IMR-90 (cell line): ENCODE data around the gene WIPF1. TPM values are rescaled to one million over a fixed set of nuclear protein-coding genes. Genes with fewer than 3 reads are reported as not detected.

Experiments
- ATAC-seq: fragments of 200-7000 bp; cut with Tn5 transposase; 2 replicates; pipeline ENCODE4 v1.9.1; 2020; ENCODE audit warnings: low read depth, mild to moderate bottlenecking, moderate library complexity
- BruUV-seq: library from RNA; stranded (reverse); fragments of 400-500 nt; replicated peaks from 2 replicates; lab custom pipeline; 2021; lab: Mats Ljungman, UMichigan
- CTCF ChIA-PET: fragments of 300-600 bp; formaldehyde crosslinking; extraction: SDS; loops from one replicate; lab custom pipeline; 2021; ENCODE audit warnings: antibody characterized with exemption; lab: Yijun Ruan, JAX
- POLR2A ChIA-PET: fragments of 300-600 bp; sonication (Branson Sonifier 250); formaldehyde crosslinking; loops from one replicate; lab custom pipeline; 2022; ENCODE audit warnings: antibody characterized with exemption; ENCODE audit not compliant: unreplicated experiment; lab: Charles Lee
- DNase-seq: peaks from one replicate; pipeline ENCODE4 v3.0.0; 2013
- H2AFZ ChIP-seq: replicated peaks from 2 replicates; pipeline ENCODE3; 2013; ENCODE audit warnings: low read length, mild to moderate bottlenecking; ENCODE audit not compliant: poor library complexity
- H2AK5ac ChIP-seq: 2 replicates; pipeline ENCODE4 v1.6.1; 2013; ENCODE audit warnings: low read depth, low read length, inconsistent platforms
- H2AK9ac ChIP-seq: replicated peaks from 2 replicates; pipeline ENCODE3; 2013; ENCODE audit warnings: mild to moderate bottlenecking, low read depth, low read length, moderate library complexity; ENCODE audit not compliant: poor library complexity
- H2BK120ac ChIP-seq: 2 replicates; pipeline ENCODE4 v1.6.1; 2013; ENCODE audit warnings: low read depth, low read length, inconsistent platforms
- H2BK15ac ChIP-seq: 3 replicates; pipeline ENCODE4 v1.6.1; 2013; ENCODE audit warnings: low read depth, low read length, inconsistent platforms
- H2BK20ac ChIP-seq: 2 replicates; pipeline ENCODE4 v1.6.1; 2013; ENCODE audit warnings: low read depth, mild to moderate bottlenecking, inconsistent platforms, low read length, moderate library complexity
- H2BK5ac ChIP-seq: 2 replicates; pipeline ENCODE4 v1.6.1; 2013; ENCODE audit warnings: mild to moderate bottlenecking, low read depth, low read length, inconsistent platforms; ENCODE audit not compliant: poor library complexity, severe bottlenecking
- H3K14ac ChIP-seq: replicated peaks from 2 replicates; pipeline ENCODE4 v1.6.1; 2013; ENCODE audit warnings: low read depth, low read length, inconsistent platforms
- H3K18ac ChIP-seq: 2 replicates; pipeline ENCODE4 v1.6.1; 2013; ENCODE audit warnings: low read depth, low read length, control low read depth
- H3K23ac ChIP-seq: 2 replicates; pipeline ENCODE4 v1.6.1; 2013; ENCODE audit warnings: low read depth, low read length, inconsistent platforms
- H3K27ac ChIP-seq: 2 replicates; pipeline ENCODE4 v1.5.1; 2013; ENCODE audit warnings: mild to moderate bottlenecking, control low read depth, low read length; ENCODE audit not compliant: insufficient read depth
- H3K27me3 ChIP-seq: 2 replicates; pipeline ENCODE4 v1.6.1; 2013; ENCODE audit warnings: low read length; ENCODE audit not compliant: control insufficient read depth, insufficient read depth
- H3K36me3 ChIP-seq: 2 replicates; pipeline ENCODE4 v1.6.1; 2013; ENCODE audit warnings: low read length, mixed read lengths; ENCODE audit not compliant: control insufficient read depth, insufficient read depth
- H3K4ac ChIP-seq: 2 replicates; pipeline ENCODE4 v1.6.1; 2013; ENCODE audit warnings: low read depth, low read length, inconsistent platforms
- H3K4me1 ChIP-seq: 2 replicates; pipeline ENCODE4 v1.6.1; 2013; ENCODE audit warnings: low read length, mixed read lengths; ENCODE audit not compliant: control insufficient read depth, insufficient read depth
- H3K4me2 ChIP-seq: 2 replicates; pipeline ENCODE4 v1.6.1; 2013; ENCODE audit warnings: low read depth, mild to moderate bottlenecking, control low read depth, low read length, moderate library complexity
- H3K4me3 ChIP-seq: 2 replicates; pipeline ENCODE4 v1.5.1; 2013; ENCODE audit warnings: low read depth, mild to moderate bottlenecking, control low read depth, low read length, moderate library complexity; ENCODE audit not compliant: insufficient read depth
- H3K56ac ChIP-seq: 2 replicates; pipeline ENCODE4 v1.6.1; 2013; ENCODE audit warnings: low read length, inconsistent platforms; ENCODE audit not compliant: insufficient read depth; ENCODE audit errors: extremely low read depth
- H3K79me1 ChIP-seq, 2 experiments: 2 replicates each; pipeline ENCODE4 v1.6.1; 2013; ENCODE audit warnings: low read length in 2 of 2, inconsistent platforms in 1 of 2, low read depth in 1 of 2
- H3K9ac ChIP-seq: 2 replicates; pipeline ENCODE4 v1.6.1; 2013; ENCODE audit warnings: low read depth, low read length, control low read depth
- H3K9me1 ChIP-seq: 2 replicates; pipeline ENCODE4 v1.6.1; 2013; ENCODE audit warnings: low read length, inconsistent platforms; ENCODE audit not compliant: insufficient read depth
- H3K9me3 ChIP-seq: 2 replicates; pipeline ENCODE4 v1.6.1; 2013; ENCODE audit warnings: low read length; ENCODE audit not compliant: control insufficient read depth, insufficient read depth
- H4K20me1 ChIP-seq: 2 replicates; pipeline ENCODE4 v1.6.1; 2013; ENCODE audit warnings: low read length, inconsistent platforms; ENCODE audit not compliant: insufficient read depth
- H4K5ac ChIP-seq: 2 replicates; pipeline ENCODE4 v1.6.1; 2013; ENCODE audit warnings: mild to moderate bottlenecking, low read depth, low read length, control low read depth
- H4K8ac ChIP-seq, 2 experiments: 2 replicates each; pipeline ENCODE4 v1.6.1; 2013; ENCODE audit warnings: low read depth in 2 of 2, low read length in 2 of 2, control low read depth in 1 of 2, inconsistent platforms in 1 of 2
- H4K91ac ChIP-seq: 2 replicates; pipeline ENCODE4 v1.6.1; 2013; ENCODE audit warnings: low read depth, low read length, inconsistent platforms; ENCODE audit not compliant: insufficient read depth
- BHLHE40 ChIP-seq: fragments of 150-350 bp; IDR thresholded peaks from 2 replicates; pipeline ENCODE4 v1.6.1; 2016; ENCODE audit warnings: mild to moderate bottlenecking, low read depth, low read length
- CEBPB ChIP-seq: IDR thresholded peaks from 2 replicates; pipeline ENCODE4 v1.6.1; 2012; ENCODE audit warnings: low read depth, low read length, improper control_type of control experiment
- CHD1 ChIP-seq: IDR thresholded peaks from 2 replicates; pipeline ENCODE4 v1.6.1; 2012; ENCODE audit warnings: low read depth, low read length, improper control_type of control experiment
- FOS ChIP-seq: fragments of 150-350 bp; IDR thresholded peaks from 2 replicates; pipeline ENCODE4 v1.6.1; 2016; ENCODE audit warnings: low read depth, low read length
- MAFK ChIP-seq: IDR thresholded peaks from 2 replicates; pipeline ENCODE4 v1.6.1; 2012; ENCODE audit warnings: low read depth, low read length, improper control_type of control experiment
- MAZ ChIP-seq: IDR thresholded peaks from 2 replicates; pipeline ENCODE4 v1.6.1; 2012; ENCODE audit warnings: low read depth, mild to moderate bottlenecking, low read length, improper control_type of control experiment, moderate library complexity, borderline replicate concordance
- MXI1 ChIP-seq: IDR thresholded peaks from 2 replicates; pipeline ENCODE4 v1.6.1; 2012; ENCODE audit warnings: low read depth, mild to moderate bottlenecking, low read length, moderate library complexity, borderline replicate concordance
- NFE2L2 ChIP-seq: fragments of 150-350 bp; IDR thresholded peaks from 2 replicates; pipeline ENCODE4 v1.6.1; 2016; ENCODE audit warnings: low read depth, mild to moderate bottlenecking, low read length
- POLR2A ChIP-seq: IDR thresholded peaks from 2 replicates; pipeline ENCODE4 v1.6.1; 2012; ENCODE audit warnings: mild to moderate bottlenecking, low read depth, low read length
- RAD21 ChIP-seq: IDR thresholded peaks from 2 replicates; pipeline ENCODE4 v1.6.1; 2012; ENCODE audit warnings: low read length, improper control_type of control experiment
- RCOR1 ChIP-seq: IDR thresholded peaks from 2 replicates; pipeline ENCODE4 v1.6.1; 2012; ENCODE audit warnings: mild to moderate bottlenecking, low read length, improper control_type of control experiment; ENCODE audit not compliant: insufficient replicate concordance
- RFX5 ChIP-seq: IDR thresholded peaks from 2 replicates; pipeline ENCODE4 v1.8.0; 2012; ENCODE audit warnings: low read depth, mild to moderate bottlenecking, low read length, moderate library complexity
- SMC3 ChIP-seq: fragments of 150-350 bp; IDR thresholded peaks from 2 replicates; pipeline ENCODE4 v1.6.1; 2016; ENCODE audit warnings: low read depth, mild to moderate bottlenecking, antibody characterized with exemption, low read length, moderate library complexity
- WGBS, 2 experiments: methylation state at CpG; one replicate each; pipeline versions ENCODE4 v1.1.5 to v1.1.7; 2013; ENCODE audit warnings: missing lambda C conversion rate in 2 of 2; ENCODE audit not compliant: insufficient read length in 1 of 2; ENCODE audit errors: extremely low coverage in 2 of 2; 5-methylcytosine and 5-hydroxymethylcytosine counted together
- dilution Hi-C: fragments of 300-500 bp; cut with HindIII; formaldehyde crosslinking; loops from one replicate; pipeline ENCODE4 v1.14.3; 2018; ENCODE audit warnings: low sequenced_read_pairs; ENCODE audit not compliant: unreplicated experiment
- in situ Hi-C: fragments of 300-500 bp; cut with MboI; formaldehyde crosslinking; loops from 3 replicates; pipeline ENCODE4 v1.14.3; 2019; ENCODE audit warnings: low sequenced_read_pairs, inconsistent platforms, mixed read lengths
- intact Hi-C: fragments of 100-400 bp; cut with micrococcal nuclease; formaldehyde crosslinking; loops from 2 replicates; pipeline ENCODE4 v1.10.0; 2022
- polyA plus RNA-seq, 3 experiments: library from polyadenylated mRNA; depleted of rRNA; stranded (reverse); fragments of >200 nt; gene quantifications; 2 replicates each; pipeline ENCODE4 v1.2.3, GENCODE V29; 2012; ENCODE audit warnings: low replicate concordance in 1 of 3
- total RNA-seq: library from RNA; depleted of rRNA; stranded (reverse); fragments of >200 nt; gene quantifications from 2 replicates; pipeline ENCODE4 v1.2.3, GENCODE V29; 2012
- TF ChIP-seq, protein P1 (sequence below): conservative IDR thresholded peaks from 2 replicates; pipeline ENCODE4 v1.5.1; 2012; ENCODE audit warnings: mild to moderate bottlenecking, low read depth, low read length, improper control_type of control experiment
- TF ChIP-seq, protein P2 (sequence below): fragments of 150-350 bp; IDR thresholded peaks from 2 replicates; pipeline ENCODE4 v1.6.1; 2016; ENCODE audit warnings: low read depth, mild to moderate bottlenecking, low read length, moderate library complexity, borderline replicate concordance
- TF ChIP-seq, protein P3 (sequence below): fragments of 150-350 bp; IDR thresholded peaks from 2 replicates; pipeline ENCODE4 v1.6.1; 2017; ENCODE audit warnings: mild to moderate bottlenecking, antibody characterized with exemption, low read length, low read depth

Gene WIPF1
- total and polyA plus RNA-seq, 2 of the 4 experiments (the other 2 are of a cell fraction) = 2.7 to 13.5 TPM

DNA sequence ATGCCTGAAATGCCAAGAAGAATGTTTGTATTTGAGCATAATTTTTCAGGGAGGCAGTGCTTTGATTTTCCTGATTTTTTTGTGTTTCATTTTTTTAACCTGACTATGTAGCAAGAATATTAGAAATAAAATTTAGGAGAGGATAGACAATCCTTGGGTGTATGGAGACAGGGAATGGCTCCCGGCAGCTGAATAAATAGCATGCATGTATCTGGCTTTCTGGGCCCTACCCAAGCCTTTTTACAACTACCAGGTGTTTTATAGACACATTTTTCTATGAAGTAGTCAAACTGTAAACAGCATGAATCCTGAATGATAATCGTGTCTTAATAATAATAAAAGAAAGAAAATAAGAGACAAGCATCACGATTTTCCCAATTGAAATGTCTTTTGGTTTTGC lies 52.4 kb downstream of the WIPF1 start:
- Histone ChIP-seq H3K9me3 (no peaks in the 10 kb centered on the region), H3K23ac (no peak overlapping the region), H2BK5ac (no peak overlapping the region), H2BK15ac (no peak overlapping the region), H3K4me3 (no peak overlapping the region), H3K4me1 (no peaks in the 10 kb centered on the region), H3K27me3 (peaks cover 8% of the 10 kb centered on the region), H2AK9ac (no peak overlapping the region), H3K36me3 (no peaks in the 10 kb centered on the region), H3K4ac (no peak overlapping the region), H2BK20ac (no peak overlapping the region), H3K27ac (no peak overlapping the region), H3K9ac (no peak overlapping the region), H3K56ac (no peak overlapping the region), H3K14ac (no peak overlapping the region), H4K91ac (no peak overlapping the region), H3K4me2 (no peak overlapping the region), H4K20me1 (no peaks in the 10 kb centered on the region), H3K9me1 (no peaks in the 10 kb centered on the region), H3K79me1 (no peaks in the 10 kb centered on the region), H3K18ac (no peak overlapping the region), H2AK5ac (no peak overlapping the region), H4K5ac (no peak overlapping the region), H2BK120ac (no peak overlapping the region), H2AFZ (no peak overlapping the region), H4K8ac (no peak overlapping the region)
- intact Hi-C loops = no loop called here
- no TSS peak for BruUV-seq
- TF ChIP-seq, protein P1, sequence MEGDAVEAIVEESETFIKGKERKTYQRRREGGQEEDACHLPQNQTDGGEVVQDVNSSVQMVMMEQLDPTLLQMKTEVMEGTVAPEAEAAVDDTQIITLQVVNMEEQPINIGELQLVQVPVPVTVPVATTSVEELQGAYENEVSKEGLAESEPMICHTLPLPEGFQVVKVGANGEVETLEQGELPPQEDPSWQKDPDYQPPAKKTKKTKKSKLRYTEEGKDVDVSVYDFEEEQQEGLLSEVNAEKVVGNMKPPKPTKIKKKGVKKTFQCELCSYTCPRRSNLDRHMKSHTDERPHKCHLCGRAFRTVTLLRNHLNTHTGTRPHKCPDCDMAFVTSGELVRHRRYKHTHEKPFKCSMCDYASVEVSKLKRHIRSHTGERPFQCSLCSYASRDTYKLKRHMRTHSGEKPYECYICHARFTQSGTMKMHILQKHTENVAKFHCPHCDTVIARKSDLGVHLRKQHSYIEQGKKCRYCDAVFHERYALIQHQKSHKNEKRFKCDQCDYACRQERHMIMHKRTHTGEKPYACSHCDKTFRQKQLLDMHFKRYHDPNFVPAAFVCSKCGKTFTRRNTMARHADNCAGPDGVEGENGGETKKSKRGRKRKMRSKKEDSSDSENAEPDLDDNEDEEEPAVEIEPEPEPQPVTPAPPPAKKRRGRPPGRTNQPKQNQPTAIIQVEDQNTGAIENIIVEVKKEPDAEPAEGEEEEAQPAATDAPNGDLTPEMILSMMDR = no peak
- no peak for TF ChIP-seq RAD21
- no peak for TF ChIP-seq SMC3
- no peak for TF ChIP-seq RFX5
- TF ChIP-seq FOS = no peak
- no peak for TF ChIP-seq BHLHE40
- no peak for TF ChIP-seq NFE2L2
- no peak for TF ChIP-seq POLR2A
- TF ChIP-seq MAZ = no peak
- TF ChIP-seq CHD1 = no peak
- TF ChIP-seq, protein P2, sequence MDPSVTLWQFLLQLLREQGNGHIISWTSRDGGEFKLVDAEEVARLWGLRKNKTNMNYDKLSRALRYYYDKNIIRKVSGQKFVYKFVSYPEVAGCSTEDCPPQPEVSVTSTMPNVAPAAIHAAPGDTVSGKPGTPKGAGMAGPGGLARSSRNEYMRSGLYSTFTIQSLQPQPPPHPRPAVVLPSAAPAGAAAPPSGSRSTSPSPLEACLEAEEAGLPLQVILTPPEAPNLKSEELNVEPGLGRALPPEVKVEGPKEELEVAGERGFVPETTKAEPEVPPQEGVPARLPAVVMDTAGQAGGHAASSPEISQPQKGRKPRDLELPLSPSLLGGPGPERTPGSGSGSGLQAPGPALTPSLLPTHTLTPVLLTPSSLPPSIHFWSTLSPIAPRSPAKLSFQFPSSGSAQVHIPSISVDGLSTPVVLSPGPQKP = no peak
- TF ChIP-seq MXI1 = no peak
- no peak for TF ChIP-seq MAFK
- TF ChIP-seq, protein P3, sequence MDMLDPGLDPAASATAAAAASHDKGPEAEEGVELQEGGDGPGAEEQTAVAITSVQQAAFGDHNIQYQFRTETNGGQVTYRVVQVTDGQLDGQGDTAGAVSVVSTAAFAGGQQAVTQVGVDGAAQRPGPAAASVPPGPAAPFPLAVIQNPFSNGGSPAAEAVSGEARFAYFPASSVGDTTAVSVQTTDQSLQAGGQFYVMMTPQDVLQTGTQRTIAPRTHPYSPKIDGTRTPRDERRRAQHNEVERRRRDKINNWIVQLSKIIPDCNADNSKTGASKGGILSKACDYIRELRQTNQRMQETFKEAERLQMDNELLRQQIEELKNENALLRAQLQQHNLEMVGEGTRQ = no peak
- TF ChIP-seq CEBPB = no peak
- no peak for TF ChIP-seq RCOR1
- in situ Hi-C loops = no loop called here
- DNase-seq (no peak), ATAC-seq (no peak)
- WGBS, 2 experiments = no CpG with 5 or more reads among the region's 3 CpGs
- ChIA-PET CTCF (no interaction called here), POLR2A (no interaction called here)
- dilution Hi-C loops = no loop called here
